Activated CD8-positive, alpha-beta memory T cell treated with anti-CD3 and anti-CD28 coated beads for 36 hours (primary cell): ENCODE measurements around the gene SLC35F3. TPM values are rescaled to one million over a fixed set of nuclear protein-coding genes. Genes with fewer than 3 reads are reported as not detected.
"Not testable (repeated sequence)": the region's sequence is repeated elsewhere in the genome, so short reads cannot be mapped to it uniquely, and the experiment has no call there.

Source experiments
- CTCF ChIA-PET: fragments of 350-600 bp; sonication (Branson Sonifier 250); formaldehyde crosslinking; loops from one replicate; lab custom pipeline; 2021; ENCODE audit warnings: antibody characterized with exemption; lab: Charles Lee
- POLR2A ChIA-PET: fragments of 350-600 bp; sonication (Branson Sonifier 250); formaldehyde crosslinking; loops from one replicate; lab custom pipeline; 2021; ENCODE audit warnings: antibody characterized with exemption; lab: Charles Lee
- total RNA-seq, 2 experiments: library from RNA; stranded (reverse); gene quantifications; one replicate each; pipeline ENCODE4 v1.2.3, GENCODE V29; 2021

The SLC35F3 gene
- total RNA-seq, 2 experiments from 2014 or later: 8.3 to 9.0 TPM

- ChIA-PET CTCF (no interaction called here), POLR2A (interaction anchor here (0.6 kb wide), 1 partner anchor 399 kb away, joined by 4 read pairs; no protein-coding TSS in a partner anchor)
Observed at GRCh38 chr1:234162661-234163060, 258.2 kb downstream of the SLC35F3 start.

- CTCF ChIA-PET: no interaction called here
- POLR2A ChIA-PET: interaction anchor here (0.6 kb wide), 1 partner anchor 398 kb away, joined by 4 read pairs; no protein-coding TSS in a partner anchor
Observed at GRCh38 chr1:234163267-234163919, 258.9 kb downstream of the SLC35F3 start.

- CTCF ChIA-PET: interaction anchor here (0.6 kb wide), 1 partner anchor 166 kb away, joined by 5 read pairs; no protein-coding TSS in a partner anchor
- POLR2A ChIA-PET: no interaction called here
Observed at GRCh38 chr1:234164098-234164709, 259.7 kb downstream of the SLC35F3 start.

GRCh38 chr1:234168061-234168724, 263.7 kb downstream of the SLC35F3 start:
- POLR2A ChIA-PET: no interaction called here
- CTCF ChIA-PET: no interaction called here

GRCh38 chr1:234169161-234169849, 264.8 kb downstream of the SLC35F3 start:
- ChIA-PET CTCF (no interaction called here), POLR2A (no interaction called here)

- CTCF ChIA-PET: no interaction called here
- POLR2A ChIA-PET: no interaction called here
Observed at GRCh38 chr1:234170067-234170466, 265.6 kb downstream of the SLC35F3 start.

GRCh38 chr1:234170622-234171021, 266.1 kb downstream of the SLC35F3 start:
- ChIA-PET POLR2A (no interaction called here), CTCF (no interaction called here)

GRCh38 chr1:234173968-234174367, 269.5 kb downstream of the SLC35F3 start:
- CTCF ChIA-PET: no interaction called here
- POLR2A ChIA-PET: no interaction called here

- POLR2A ChIA-PET: no interaction called here
Observed at GRCh38 chr1:234175363-234175762, 270.9 kb downstream of the SLC35F3 start.

GRCh38 chr1:234176000-234176399, 271.5 kb downstream of the SLC35F3 start:
- POLR2A ChIA-PET: no interaction called here
- CTCF ChIA-PET: no interaction called here

More at GRCh38 chr1:234175363-234175762, 270.9 kb downstream of the SLC35F3 start:
- CTCF ChIA-PET: no interaction called here

GRCh38 chr1:234176847-234177246, 272.4 kb downstream of the SLC35F3 start:
- CTCF ChIA-PET: not testable (repeated sequence)

GRCh38 chr1:234185438-234185837, 281.0 kb downstream of the SLC35F3 start:
- CTCF ChIA-PET: no interaction called here

More at GRCh38 chr1:234176847-234177246, 272.4 kb downstream of the SLC35F3 start:
- POLR2A ChIA-PET: not testable (repeated sequence)

GRCh38 chr1:234186037-234186688, 281.7 kb downstream of the SLC35F3 start:
- CTCF ChIA-PET: no interaction called here
- POLR2A ChIA-PET: no interaction called here

More at GRCh38 chr1:234185438-234185837, 281.0 kb downstream of the SLC35F3 start:
- POLR2A ChIA-PET: no interaction called here

- CTCF ChIA-PET: interaction anchor here (0.7 kb wide), 1 partner anchor 87 kb away, joined by 3 read pairs; no protein-coding TSS in a partner anchor
- POLR2A ChIA-PET: no interaction called here
Observed at GRCh38 chr1:234188454-234188792, 283.9 kb downstream of the SLC35F3 start.

GRCh38 chr1:234197839-234198238, 293.4 kb downstream of the SLC35F3 start:
- CTCF ChIA-PET: no interaction called here

GRCh38 chr1:234199476-234200127, 295.1 kb downstream of the SLC35F3 start:
- ChIA-PET POLR2A (no interaction called here), CTCF (interaction anchor here (0.7 kb wide), 1 partner anchor 21 kb away, joined by 3 read pairs; no protein-coding TSS in a partner anchor)

More at GRCh38 chr1:234197839-234198238, 293.4 kb downstream of the SLC35F3 start:
- POLR2A ChIA-PET: interaction anchor here (0.5 kb wide), 1 partner anchor 937 kb away, joined by 5 read pairs; no protein-coding TSS in a partner anchor

GRCh38 chr1:234200566-234200965, 296.1 kb downstream of the SLC35F3 start:
- POLR2A ChIA-PET: no interaction called here
- CTCF ChIA-PET: no interaction called here

- ChIA-PET POLR2A (no interaction called here), CTCF (no interaction called here)
Observed at GRCh38 chr1:234201600-234201999, 297.1 kb downstream of the SLC35F3 start.

- ChIA-PET POLR2A (no interaction called here), CTCF (no interaction called here)
Observed at GRCh38 chr1:234205966-234206365, 301.5 kb downstream of the SLC35F3 start.
